AG10803 (cell line): ENCODE results near the gene OR1F1.
A peak's percentile ranks its signal among the peaks of the same experiment; 100 is the strongest.

Source experiments
- DNase-seq: peaks from one replicate; pipeline ENCODE4 v3.0.0; 2010; ENCODE audit warnings: low read depth
- H3K4me3 ChIP-seq: 2 replicates; pipeline ENCODE4 v1.5.1; 2011; ENCODE audit warnings: mild to moderate bottlenecking, low read length, control low read depth
- CTCF ChIP-seq: conservative IDR thresholded peaks from 2 replicates; pipeline ENCODE4 v1.5.1; 2011; ENCODE audit warnings: mild to moderate bottlenecking, low read length, control low read depth, inconsistent platforms

The OR1F1 gene

GRCh38 chr16:3234857-3235561, 47.0 kb downstream of the OR1F1 start, which contains the start of gene ZNF200:
TSS of gene ZNF200 (minus strand) at chr16:3235158. CDS start at chr16:3233755, 1,403 bp downstream.
- peak; percentile 94 for DNase-seq
- no peak for TF ChIP-seq CTCF
- H3K4me3 ChIP-seq = peak within 1 kb of the TSS; percentile 99

- H3K4me3 ChIP-seq = no peak overlapping the region
- DNase-seq = no peak
- no peak for TF ChIP-seq CTCF
Measured at GRCh38 chr16:3235856-3236669, 48.1 kb downstream of the OR1F1 start.

- TF ChIP-seq CTCF = no peak
- no peak for DNase-seq
Measured at GRCh38 chr16:3241761-3242160, 53.8 kb downstream of the OR1F1 start.

GRCh38 chr16:3242709-3243108, 54.7 kb downstream of the OR1F1 start:
- no peak for DNase-seq
- TF ChIP-seq CTCF = no peak
- H3K4me3 ChIP-seq = no peak overlapping the region

More at GRCh38 chr16:3241761-3242160, 53.8 kb downstream of the OR1F1 start:
- H3K4me3 ChIP-seq = no peak overlapping the region

GRCh38 chr16:3243882-3244281, 55.9 kb downstream of the OR1F1 start:
- no peak overlapping the region for H3K4me3 ChIP-seq
- no peak for TF ChIP-seq CTCF

GRCh38 chr16:3246002-3246401, 58.0 kb downstream of the OR1F1 start:
- no peak overlapping the region for H3K4me3 ChIP-seq
- no peak for DNase-seq
- no peak for TF ChIP-seq CTCF

More at GRCh38 chr16:3243882-3244281, 55.9 kb downstream of the OR1F1 start:
- no peak for DNase-seq
